PC-9 (cell line): Measurements from ENCODE around the gene VCAN. TPM values are rescaled to one million over a fixed set of nuclear protein-coding genes. Genes with fewer than 3 reads are reported as not detected.

Experiments
- BruUV-seq: library from RNA; stranded (reverse); fragments of 400-500 nt; replicated peaks from 2 replicates; lab custom pipeline; 2021; lab: Mats Ljungman, UMichigan
- CTCF ChIA-PET: fragments of 300-600 bp; sonication (Branson Sonifier 250); formaldehyde crosslinking; loops from one replicate; lab custom pipeline; 2022; ENCODE audit warnings: antibody characterized with exemption; lab: Charles Lee
- POLR2A ChIA-PET: fragments of 300-600 bp; sonication (Branson Sonifier 250); formaldehyde crosslinking; loops from one replicate; lab custom pipeline; 2022; ENCODE audit warnings: antibody characterized with exemption; ENCODE audit not compliant: unreplicated experiment; lab: Charles Lee
- DNase-seq, 2 experiments: peaks; one replicate each; pipeline versions ENCODE4 v3.0.0 to v3.0.0-alpha.2; 2015 to 2022; ENCODE audit warnings: mixed read lengths in 1 of 2
- H2AFZ ChIP-seq: fragments of 200-600 bp; sonication (generic); 2 replicates; pipeline ENCODE4 v1.8.1; 2017; ENCODE audit warnings: antibody characterized with exemption
- H3F3A ChIP-seq: fragments of 200-600 bp; sonication (generic); 2 replicates; pipeline ENCODE4 v1.8.1; 2017; ENCODE audit warnings: antibody characterized with exemption, mild to moderate bottlenecking, low read depth; ENCODE audit not compliant: insufficient read depth
- H3K27ac ChIP-seq: fragments of 200-600 bp; sonication (generic); 2 replicates; pipeline ENCODE4 v1.6.1; 2016; ENCODE audit warnings: mixed run types
- H3K27me3 ChIP-seq: fragments of 200-600 bp; sonication (generic); 2 replicates; pipeline ENCODE4 v1.6.1; 2016; ENCODE audit warnings: low read depth, mixed run types; ENCODE audit not compliant: insufficient read depth
- H3K36me3 ChIP-seq: fragments of 200-600 bp; sonication (generic); 2 replicates; pipeline ENCODE4 v1.6.1; 2016; ENCODE audit warnings: low read depth, mixed run types
- H3K4me1 ChIP-seq: fragments of 200-600 bp; sonication (generic); replicated peaks from 2 replicates; pipeline ENCODE4 v1.6.1; 2016; ENCODE audit warnings: mixed run types; ENCODE audit not compliant: insufficient read depth
- H3K4me2 ChIP-seq: fragments of 200-600 bp; sonication (generic); 2 replicates; pipeline ENCODE4 v1.6.1; 2017; ENCODE audit warnings: mixed run types
- H3K4me3 ChIP-seq: fragments of 200-600 bp; sonication (generic); 2 replicates; pipeline ENCODE4 v1.6.1; 2016; ENCODE audit warnings: mixed run types
- H3K79me2 ChIP-seq: fragments of 200-600 bp; sonication (generic); 2 replicates; pipeline ENCODE4 v1.6.1; 2017; ENCODE audit warnings: low read depth, mixed run types
- H3K9me2 ChIP-seq: fragments of 200-600 bp; sonication (generic); 2 replicates; pipeline ENCODE4 v1.8.1; 2017; ENCODE audit warnings: mild to moderate bottlenecking; ENCODE audit not compliant: insufficient read depth
- H3K9me3 ChIP-seq: fragments of 200-600 bp; sonication (generic); 2 replicates; pipeline ENCODE4 v1.8.1; 2016; ENCODE audit warnings: low read depth; ENCODE audit not compliant: insufficient read depth
- H4K20me1 ChIP-seq: fragments of 200-600 bp; sonication (generic); 2 replicates; pipeline ENCODE4 v1.8.1; 2017; ENCODE audit not compliant: insufficient read depth
- EZH2 ChIP-seq: fragments of 200-600 bp; sonication (generic); IDR thresholded peaks from 2 replicates; pipeline ENCODE4 v1.8.0; 2017; ENCODE audit warnings: antibody characterized with exemption, low read depth
- intact Hi-C: fragments of 100-400 bp; cut with micrococcal nuclease; formaldehyde crosslinking; loops from one replicate; pipeline ENCODE4 v1.10.0; 2022; ENCODE audit not compliant: unreplicated experiment
- total RNA-seq: library from RNA; stranded (reverse); gene quantifications from 2 replicates; pipeline ENCODE4 v1.2.3, GENCODE V29; 2021
- TF ChIP-seq, protein P1 (sequence below): fragments of 200-600 bp; sonication (generic); conservative IDR thresholded peaks from 2 replicates; pipeline ENCODE4 v1.6.1; 2017; ENCODE audit warnings: mixed run types, antibody characterized with exemption, mild to moderate bottlenecking, moderate library complexity

Gene VCAN
- total RNA-seq, 1 experiment from 2014 or later: 0.28 TPM

DNA sequence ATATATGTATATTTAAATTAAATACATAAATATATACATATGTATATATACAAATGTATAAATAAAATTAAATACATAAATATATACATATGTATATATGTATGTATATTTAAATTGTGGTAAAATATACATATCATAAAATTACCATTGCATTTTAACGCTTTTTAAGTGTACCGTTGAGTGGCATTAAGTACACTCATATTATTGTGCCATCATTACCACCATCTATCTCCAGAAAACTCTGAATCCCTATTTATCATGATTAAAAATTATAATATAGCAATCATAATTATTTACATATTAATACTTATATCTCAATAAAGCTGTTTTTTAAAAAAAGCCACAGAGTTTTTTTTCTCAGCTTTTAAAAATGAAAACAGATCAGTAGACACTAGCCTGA is 27.1 kb upstream of the VCAN start:
- Histone ChIP-seq H2AFZ (no peak overlapping the region), H3K9me3 (no peaks in the 10 kb centered on the region), H3K79me2 (no peaks in the 10 kb centered on the region), H3K4me3 (no peak overlapping the region), H3K9me2 (no peaks in the 10 kb centered on the region), H3K27ac (no peak overlapping the region), H3K27me3 (no peaks in the 10 kb centered on the region), H3F3A (no peaks in the 10 kb centered on the region), H3K4me2 (no peak overlapping the region), H4K20me1 (no peaks in the 10 kb centered on the region), H3K4me1 (no peaks in the 10 kb centered on the region), H3K36me3 (no peaks in the 10 kb centered on the region)
- intact Hi-C loops: no loop called here
- TF ChIP-seq, protein P1, sequence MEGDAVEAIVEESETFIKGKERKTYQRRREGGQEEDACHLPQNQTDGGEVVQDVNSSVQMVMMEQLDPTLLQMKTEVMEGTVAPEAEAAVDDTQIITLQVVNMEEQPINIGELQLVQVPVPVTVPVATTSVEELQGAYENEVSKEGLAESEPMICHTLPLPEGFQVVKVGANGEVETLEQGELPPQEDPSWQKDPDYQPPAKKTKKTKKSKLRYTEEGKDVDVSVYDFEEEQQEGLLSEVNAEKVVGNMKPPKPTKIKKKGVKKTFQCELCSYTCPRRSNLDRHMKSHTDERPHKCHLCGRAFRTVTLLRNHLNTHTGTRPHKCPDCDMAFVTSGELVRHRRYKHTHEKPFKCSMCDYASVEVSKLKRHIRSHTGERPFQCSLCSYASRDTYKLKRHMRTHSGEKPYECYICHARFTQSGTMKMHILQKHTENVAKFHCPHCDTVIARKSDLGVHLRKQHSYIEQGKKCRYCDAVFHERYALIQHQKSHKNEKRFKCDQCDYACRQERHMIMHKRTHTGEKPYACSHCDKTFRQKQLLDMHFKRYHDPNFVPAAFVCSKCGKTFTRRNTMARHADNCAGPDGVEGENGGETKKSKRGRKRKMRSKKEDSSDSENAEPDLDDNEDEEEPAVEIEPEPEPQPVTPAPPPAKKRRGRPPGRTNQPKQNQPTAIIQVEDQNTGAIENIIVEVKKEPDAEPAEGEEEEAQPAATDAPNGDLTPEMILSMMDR: no peak
- no peak for TF ChIP-seq EZH2
- ChIA-PET POLR2A (no interaction called here), CTCF (no interaction called here)
- BruUV-seq: no TSS peak
- no peak for DNase-seq

DNA sequence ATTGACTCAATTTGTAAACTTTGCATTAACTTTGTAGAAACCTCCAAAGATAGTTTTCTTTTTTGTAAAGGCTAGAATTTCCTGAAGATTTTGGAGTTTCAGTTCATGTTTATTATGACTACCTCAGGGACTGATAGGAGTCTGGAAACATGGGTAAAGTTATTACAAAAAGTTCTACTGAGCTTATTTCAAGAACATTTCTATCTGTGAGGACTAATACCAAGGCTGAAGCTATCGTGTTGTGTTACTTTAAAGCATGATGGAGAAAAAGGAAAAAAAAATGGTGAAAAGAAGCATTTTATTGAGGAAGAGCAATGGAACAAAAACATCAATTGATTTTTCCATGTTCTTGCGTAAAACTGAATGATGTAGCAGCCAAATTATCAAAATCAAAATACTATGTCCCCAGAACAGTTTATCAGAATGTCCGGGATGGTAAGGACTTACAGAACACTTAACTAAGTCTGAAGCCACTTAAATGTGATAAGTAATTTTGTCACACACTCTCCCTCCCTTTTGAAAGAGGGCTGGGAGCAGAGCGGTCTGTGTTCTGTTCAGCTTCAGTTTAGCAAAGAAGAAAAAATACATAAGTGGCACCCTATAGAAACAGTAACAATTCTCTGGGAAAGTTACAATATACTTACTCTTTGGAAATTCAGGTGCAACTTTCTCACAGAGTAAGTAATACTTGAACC is 25.1 kb upstream of the VCAN start:
- DNase-seq: no peak
- Histone ChIP-seq H2AFZ (no peak overlapping the region), H3F3A (no peaks in the 10 kb centered on the region), H3K36me3 (no peaks in the 10 kb centered on the region), H3K9me3 (no peaks in the 10 kb centered on the region), H3K27me3 (no peaks in the 10 kb centered on the region), H3K4me2 (no peak overlapping the region), H3K79me2 (no peaks in the 10 kb centered on the region), H3K4me3 (no peak overlapping the region), H3K4me1 (no peaks in the 10 kb centered on the region), H4K20me1 (no peaks in the 10 kb centered on the region), H3K27ac (no peak overlapping the region), H3K9me2 (no peaks in the 10 kb centered on the region)
- no TSS peak for BruUV-seq
- intact Hi-C loops: no loop called here
- ChIA-PET POLR2A (no interaction called here), CTCF (no interaction called here)
- TF ChIP-seq, protein P1: no peak
- no peak for TF ChIP-seq EZH2

DNA sequence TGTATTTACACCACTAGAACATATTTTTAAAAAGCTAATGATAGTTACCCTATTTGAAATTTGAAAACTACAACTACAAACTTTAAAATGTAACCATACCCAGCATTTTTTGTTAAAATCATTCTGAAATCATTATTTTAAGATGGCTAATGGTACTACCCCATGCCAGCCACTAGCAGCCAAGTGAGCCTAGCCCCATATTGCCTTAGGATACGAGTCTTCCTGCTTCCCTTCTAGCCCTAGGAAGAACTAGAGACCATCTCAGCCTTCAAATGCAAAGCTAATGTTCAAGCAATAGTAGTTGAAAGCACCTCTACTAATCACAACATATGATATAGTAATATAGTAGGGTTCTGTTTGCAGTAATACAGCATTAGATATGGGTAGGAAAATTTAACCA is 24.0 kb upstream of the VCAN start:
- Histone ChIP-seq H4K20me1 (no peaks in the 10 kb centered on the region), H3K9me2 (no peaks in the 10 kb centered on the region), H3K9me3 (no peaks in the 10 kb centered on the region), H3K27me3 (no peaks in the 10 kb centered on the region), H3K36me3 (no peaks in the 10 kb centered on the region), H3K4me1 (no peaks in the 10 kb centered on the region), H2AFZ (no peak overlapping the region), H3K27ac (no peak overlapping the region), H3K4me3 (no peak overlapping the region), H3F3A (no peaks in the 10 kb centered on the region), H3K4me2 (no peak overlapping the region), H3K79me2 (no peaks in the 10 kb centered on the region)
- intact Hi-C loops: no loop called here
- no TSS peak for BruUV-seq
- ChIA-PET CTCF (no interaction called here), POLR2A (no interaction called here)
- DNase-seq: no peak
- no peak for TF ChIP-seq EZH2
- TF ChIP-seq, protein P1: no peak
